DOHH2 (cell line): ENCODE data around the gene ACTL7A.

Experiments used
- CTCF ChIP-seq: fragments of 200-600 bp; sonication (generic); IDR thresholded peaks from one replicate; pipeline ENCODE4 v1.5.1; 2014; ENCODE audit warnings: antibody characterized with exemption, mild to moderate bottlenecking, low read depth, low read length; ENCODE audit not compliant: poor library complexity, severe bottlenecking
- EZH2phosphoT487 ChIP-seq: fragments of 200-600 bp; sonication (generic); IDR thresholded peaks from 2 replicates; pipeline ENCODE4 v1.6.1; 2017; ENCODE audit warnings: borderline replicate concordance, mild to moderate bottlenecking, antibody characterized with exemption, low read length, moderate library complexity, mixed read lengths

GRCh38 chr9:108889649-108890067, 27.6 kb downstream of the ACTL7A start:
- TF ChIP-seq CTCF (no peak), EZH2phosphoT487 (no peak)
